Activated CD4-positive, alpha-beta T cell treated with anti-CD3 and anti-CD28 coated beads, Interleukin-2, amount 50 U/mL, for 16 hours (primary cell): ENCODE data around the gene GAB1.
"Not testable (repeated sequence)": the region's sequence is repeated elsewhere in the genome, so short reads cannot be mapped to it uniquely, and the experiment has no call there.

ENCODE experiments used
- DNase-seq: peaks from one replicate; pipeline ENCODE4 v3.0.0-alpha.2; 2020

The GAB1 gene

DNA sequence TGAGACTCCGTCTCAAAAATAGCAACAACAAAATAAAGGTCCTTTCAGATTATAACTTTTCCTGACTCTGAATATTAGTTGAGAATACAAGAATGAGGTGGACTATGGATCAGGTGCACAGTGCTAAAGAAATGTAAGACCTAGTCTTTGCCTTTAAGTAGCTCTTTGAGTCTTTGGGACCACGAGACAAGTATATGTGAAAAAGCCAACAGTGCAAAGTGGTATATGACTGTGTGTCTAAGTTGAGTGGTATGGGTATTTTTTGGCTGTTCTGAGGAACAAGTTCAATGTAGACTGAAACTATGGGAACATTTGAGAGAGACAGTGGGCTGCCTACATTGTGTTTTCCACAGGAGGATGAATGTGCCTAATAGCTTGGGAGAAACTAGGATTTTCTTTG, 2.8 kb downstream of the GAB1 start:
- DNase-seq: no peak

- no peak for DNase-seq
Measured at GRCh38 chr4:143341186-143341755, 4.6 kb downstream of the GAB1 start.

GRCh38 chr4:143343276-143343831, 6.7 kb downstream of the GAB1 start:
- no peak for DNase-seq

- no peak for DNase-seq
Measured at GRCh38 chr4:143344041-143344440, 7.4 kb downstream of the GAB1 start.

GRCh38 chr4:143344774-143345173, 8.1 kb downstream of the GAB1 start:
- DNase-seq: no peak

GRCh38 chr4:143345356-143345755, 8.7 kb downstream of the GAB1 start:
- DNase-seq: no peak

- no peak for DNase-seq
Measured at GRCh38 chr4:143346206-143346605, 9.5 kb downstream of the GAB1 start.

DNA sequence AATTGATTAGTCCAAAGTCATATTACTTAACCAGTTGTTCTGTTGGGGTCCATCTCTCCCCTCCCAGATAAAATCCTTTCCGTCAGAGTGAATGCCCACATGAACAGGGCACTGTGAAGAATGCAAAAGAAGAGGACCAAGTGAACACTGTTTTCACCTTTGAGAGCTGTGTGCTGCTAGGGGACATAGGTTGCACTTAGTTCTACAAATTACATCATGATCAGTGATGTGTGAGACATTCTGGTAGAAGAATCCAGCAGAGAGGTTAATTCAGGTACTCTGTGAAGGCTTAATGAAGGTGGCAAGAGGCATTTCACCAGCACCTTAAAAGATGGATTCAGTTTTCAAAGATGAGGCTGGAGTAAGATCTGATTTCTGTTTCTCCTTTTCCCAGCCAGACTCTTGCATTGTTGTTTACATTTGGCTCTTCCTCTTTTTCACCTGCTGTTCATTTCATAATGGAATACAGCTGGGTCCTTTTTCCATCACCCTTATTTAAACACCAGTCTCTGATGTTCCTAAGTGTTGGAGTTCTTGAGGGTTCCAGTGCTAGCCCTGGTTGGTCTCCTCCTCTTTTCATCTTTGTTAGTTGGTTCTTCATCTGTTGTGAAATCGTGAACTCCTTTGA, 10.9 kb downstream of the GAB1 start:
- no peak for DNase-seq

DNA sequence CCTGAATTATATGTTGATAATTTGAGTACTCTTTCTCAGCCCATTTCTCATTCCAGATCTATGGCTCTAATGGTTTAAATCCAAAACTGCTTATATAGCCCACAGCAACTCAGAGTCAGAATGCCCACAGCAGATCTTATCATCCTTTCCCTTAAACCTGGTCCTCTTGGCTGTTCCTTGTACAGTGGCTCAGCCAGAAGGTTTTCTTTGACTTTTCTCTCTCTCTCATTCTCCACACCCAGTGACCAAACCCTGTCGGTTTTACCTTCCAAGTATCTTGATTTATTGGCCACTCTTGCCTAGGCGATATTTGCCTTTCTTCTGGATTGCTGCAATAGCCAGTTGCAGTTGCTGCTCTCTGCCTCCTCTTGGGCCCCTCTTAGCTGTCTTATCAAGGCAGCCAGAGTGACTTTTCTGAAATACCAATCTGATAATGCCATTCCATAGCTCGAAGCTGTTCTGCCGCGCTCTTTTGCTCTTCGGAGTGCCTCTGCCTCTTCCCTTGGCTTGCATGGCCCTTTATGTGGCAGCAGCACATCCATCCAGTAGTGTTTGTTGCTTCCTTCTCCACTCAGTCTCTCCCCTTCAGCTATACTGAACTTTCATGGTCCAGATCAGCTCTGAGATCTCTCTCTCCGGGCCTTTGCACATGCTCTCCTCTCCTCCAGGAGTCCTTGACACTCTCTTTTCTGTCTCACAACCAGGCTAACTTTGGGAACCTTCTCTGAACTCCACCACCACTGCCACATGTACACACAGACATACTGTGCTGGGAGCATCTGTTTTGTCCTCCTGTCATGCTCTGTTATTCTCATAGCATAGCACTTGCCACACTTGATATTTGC, 11.8 kb downstream of the GAB1 start:
- DNase-seq: no peak

GRCh38 chr4:143349858-143350527, 13.3 kb downstream of the GAB1 start:
- DNase-seq: not testable (repeated sequence)

GRCh38 chr4:143351149-143351691, 14.5 kb downstream of the GAB1 start:
- no peak for DNase-seq

DNA sequence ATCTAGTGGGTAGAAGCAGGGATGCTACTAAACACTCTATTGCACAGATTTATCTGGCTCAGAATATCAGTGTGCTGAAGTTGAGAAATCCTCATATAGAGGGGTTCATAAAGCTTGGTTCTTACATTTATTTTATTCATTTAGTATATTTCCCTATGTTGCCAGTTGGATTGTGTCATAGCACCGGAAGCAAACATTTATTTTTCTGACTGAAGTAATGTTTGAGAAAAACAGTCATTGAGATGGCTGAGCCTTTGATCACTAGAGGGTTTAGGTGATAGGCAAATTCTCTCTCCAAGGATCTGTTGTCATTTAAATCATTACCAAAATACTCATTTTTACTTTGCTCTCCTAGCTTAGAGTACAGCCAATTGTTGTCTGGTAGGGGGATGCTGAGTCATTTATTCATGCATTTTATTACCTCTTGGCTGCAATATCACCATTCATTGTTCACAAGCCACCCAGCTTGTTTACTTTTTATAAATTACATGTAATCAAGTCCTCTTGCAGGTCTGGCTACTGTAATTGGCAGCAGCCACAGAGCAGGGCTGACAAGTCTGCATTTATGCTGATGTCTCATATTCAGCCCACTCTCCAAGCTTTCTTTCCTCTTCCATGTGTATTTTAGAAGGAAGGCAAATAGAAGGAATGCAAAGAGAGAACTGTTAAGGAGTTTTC, 15.2 kb downstream of the GAB1 start:
- no peak for DNase-seq

- DNase-seq: no peak
Measured at GRCh38 chr4:143352720-143353119, 16.0 kb downstream of the GAB1 start.

DNA sequence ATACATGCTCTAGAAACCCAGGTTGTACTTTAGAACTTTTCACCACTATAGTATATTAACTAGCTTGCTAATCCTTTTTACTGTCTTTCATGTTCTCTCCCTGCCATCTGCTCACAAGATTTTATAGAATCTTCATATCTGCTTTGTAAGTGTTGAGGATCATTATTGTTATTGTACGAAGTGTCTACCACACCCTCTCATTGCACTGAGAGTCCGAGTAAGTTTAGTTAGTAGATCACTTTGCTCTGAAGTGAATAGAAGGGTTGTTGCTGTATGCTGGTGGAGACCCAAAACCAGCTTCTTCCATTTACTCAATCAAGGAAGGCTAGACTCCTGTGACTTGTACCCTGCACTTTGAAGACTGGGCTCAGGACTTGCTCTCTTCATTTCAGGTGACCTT, 17.1 kb downstream of the GAB1 start:
- no peak for DNase-seq

DNA sequence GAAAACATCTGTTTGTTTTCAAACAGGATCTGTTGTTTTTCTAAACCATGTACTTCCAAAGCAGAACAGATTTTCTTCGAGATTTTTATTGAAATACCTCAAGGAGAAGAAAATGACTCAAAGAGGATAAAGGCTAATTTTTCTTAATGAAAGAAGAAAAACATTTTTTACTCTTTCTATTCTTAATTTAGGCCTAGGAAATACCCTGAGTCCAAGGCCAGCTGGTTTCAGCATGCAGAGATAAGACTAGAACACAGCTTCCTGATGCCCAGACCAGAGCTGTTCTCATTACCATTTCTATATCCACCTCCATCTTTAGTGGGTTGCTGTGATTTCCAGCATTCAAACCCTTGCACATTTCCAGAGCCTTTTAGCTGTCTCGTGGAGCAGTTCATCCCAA, 18.3 kb downstream of the GAB1 start:
- no peak for DNase-seq

DNA sequence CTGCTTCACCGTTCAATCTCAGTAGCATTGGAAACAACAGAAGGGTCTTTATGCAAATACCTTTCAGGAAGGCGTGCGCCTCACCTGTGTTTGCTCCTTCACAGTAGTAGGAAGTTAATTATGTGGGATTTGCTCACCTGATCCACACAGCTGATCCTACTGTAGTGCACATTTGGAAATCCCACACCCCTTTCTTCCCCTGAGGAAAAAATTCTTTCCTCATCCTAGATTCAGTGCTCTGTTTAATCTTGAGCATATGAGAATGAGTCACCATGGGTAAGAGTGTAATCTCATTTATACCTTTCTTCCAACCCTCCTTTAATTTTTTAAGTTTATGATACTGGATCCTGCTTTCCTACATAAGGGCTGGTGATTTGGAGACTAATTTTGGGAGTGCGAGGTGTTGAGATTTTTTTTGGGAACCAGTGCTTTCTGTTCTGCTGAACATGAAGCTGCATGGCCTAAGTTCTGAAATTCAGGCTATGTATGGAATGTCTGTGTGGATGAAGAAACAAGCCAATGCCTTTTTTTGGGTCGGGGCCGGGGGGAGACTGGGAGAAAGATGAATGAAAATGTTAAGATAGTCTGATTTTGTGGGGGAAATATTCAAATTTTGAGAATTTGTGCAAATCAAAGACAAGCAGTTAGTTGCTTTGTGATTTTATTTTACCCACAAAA, 19.0 kb downstream of the GAB1 start:
- DNase-seq: no peak

DNA sequence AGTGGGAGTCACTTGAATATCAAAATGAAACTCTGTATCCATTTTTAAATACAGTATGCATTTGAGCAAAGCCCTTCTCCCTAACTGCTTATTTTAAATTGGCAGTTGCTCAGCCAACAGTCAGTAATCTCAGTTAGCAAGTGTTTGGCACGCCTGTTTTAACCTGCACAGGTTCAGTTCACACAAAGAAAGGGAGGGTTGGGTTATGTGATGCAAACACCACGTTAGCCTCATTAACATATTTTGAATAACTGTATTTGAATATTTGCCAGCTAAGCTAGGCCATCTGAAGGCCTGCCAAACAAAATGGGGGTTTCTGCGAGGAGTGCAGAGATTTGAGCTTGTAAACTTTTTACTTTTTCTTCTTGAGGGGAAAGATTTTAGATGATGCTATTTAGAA, 19.8 kb downstream of the GAB1 start:
- DNase-seq: no peak

DNA sequence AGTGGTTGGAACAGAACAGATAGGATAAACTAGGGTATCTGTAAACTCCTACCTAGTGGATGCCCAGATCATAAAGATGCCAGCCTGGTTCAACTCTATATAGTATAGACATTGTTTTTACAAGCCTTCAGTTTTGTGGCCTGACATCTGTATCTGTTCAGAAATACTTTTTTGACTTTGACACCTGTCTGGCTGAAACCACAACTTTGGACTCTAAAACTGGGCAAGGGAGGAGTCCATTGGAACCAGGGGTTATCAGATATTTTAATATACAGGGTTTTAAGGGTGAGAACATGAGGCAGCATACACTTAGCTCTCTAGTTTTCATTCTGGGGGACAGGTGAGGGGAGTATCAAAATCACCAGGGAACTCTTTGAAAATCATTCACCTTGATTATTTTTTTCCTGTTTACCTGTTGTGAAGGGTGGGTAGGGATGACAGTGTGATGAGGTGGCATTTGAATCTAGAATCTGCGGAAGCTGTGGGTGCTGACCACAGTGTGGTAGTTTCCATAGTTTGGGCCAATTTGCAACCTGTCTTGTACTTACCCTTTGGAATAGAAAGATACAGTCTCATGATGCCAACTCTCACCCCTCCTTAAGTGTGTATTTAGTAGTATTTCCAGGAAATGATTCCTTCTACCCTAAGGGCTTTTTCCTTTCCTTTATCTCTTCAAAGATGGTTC, 20.6 kb downstream of the GAB1 start:
- DNase-seq: peak; percentile 23

DNA sequence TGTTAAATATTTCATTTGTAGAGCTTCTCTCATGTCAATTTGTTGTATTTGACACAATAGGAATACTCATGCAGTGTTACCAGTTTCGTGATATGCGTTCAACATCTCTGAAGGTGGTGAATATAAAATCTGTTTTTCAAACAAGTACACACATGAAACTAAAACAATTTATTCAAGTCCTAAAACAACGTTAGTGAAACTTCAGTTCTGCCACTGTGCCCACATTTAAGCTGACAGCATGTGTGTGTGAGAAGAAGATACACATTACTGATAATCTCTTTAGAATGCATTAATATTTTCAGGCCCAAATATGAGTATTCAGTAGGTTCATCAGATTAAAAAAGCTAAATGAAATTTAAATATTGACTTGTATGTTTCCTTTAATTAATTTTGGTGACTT, 21.7 kb downstream of the GAB1 start:
- no peak for DNase-seq

- DNase-seq: peak; percentile 70
Measured at GRCh38 chr4:143358923-143359643, 22.4 kb downstream of the GAB1 start.
